ENCODE measurements around the gene RASL11A. TPM values are rescaled to one million over a fixed set of nuclear protein-coding genes. Genes with fewer than 3 reads are reported as not detected.

RASL11A gene
- total and polyA plus RNA-seq, 2 of the 8 experiments (the other 6 are each of a cell fraction or from before 2014, with no cell fraction given) = 2.9 to 6.8 TPM

DNA sequence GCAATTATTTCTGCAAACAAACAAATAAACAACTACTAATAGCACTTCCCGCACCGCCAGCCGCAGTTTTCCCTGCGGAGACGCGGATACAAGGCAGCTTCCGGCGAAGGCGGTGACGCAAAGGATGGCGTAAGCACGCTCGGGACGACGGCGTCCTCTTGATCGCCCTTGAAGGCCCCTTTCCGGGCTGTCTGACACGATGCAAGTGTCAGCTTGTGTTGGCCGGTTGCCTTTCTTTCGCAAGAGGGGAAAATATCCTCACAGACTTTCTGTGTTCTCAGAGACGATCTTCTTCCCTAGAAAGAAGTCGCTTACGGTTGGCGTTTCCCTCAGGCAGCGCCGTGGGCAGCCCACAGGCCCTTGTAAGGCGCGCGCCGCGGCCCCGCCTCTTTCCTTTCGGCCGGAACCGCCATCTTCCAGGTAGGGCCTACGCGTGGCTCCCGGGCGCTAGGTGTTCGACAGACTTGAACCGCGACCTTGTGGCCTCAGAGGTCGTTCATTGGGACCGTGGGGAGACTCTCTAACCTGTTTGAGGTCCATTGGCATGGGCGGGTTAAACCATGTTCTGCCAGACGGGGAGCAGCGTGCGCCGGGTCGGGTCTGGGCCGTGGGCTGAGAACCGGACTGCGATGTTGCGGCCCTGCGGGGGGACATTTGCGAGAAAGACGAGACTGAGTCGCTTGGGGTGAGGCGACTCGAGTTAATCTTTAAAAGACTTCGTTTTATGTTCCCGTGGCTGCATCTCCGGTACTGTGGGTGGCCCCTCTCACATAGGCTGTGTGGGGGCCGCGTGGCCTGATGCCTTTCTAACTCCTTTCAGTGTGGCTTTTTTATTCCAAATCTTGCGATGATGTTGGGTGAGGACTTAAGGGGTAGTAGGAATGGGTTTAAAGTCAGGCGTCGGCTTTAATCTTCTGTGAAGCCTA, 19.2 kb upstream of the RASL11A start, which contains the start of gene RPL21 (continued):
- TF ChIP-seq, protein P1, sequence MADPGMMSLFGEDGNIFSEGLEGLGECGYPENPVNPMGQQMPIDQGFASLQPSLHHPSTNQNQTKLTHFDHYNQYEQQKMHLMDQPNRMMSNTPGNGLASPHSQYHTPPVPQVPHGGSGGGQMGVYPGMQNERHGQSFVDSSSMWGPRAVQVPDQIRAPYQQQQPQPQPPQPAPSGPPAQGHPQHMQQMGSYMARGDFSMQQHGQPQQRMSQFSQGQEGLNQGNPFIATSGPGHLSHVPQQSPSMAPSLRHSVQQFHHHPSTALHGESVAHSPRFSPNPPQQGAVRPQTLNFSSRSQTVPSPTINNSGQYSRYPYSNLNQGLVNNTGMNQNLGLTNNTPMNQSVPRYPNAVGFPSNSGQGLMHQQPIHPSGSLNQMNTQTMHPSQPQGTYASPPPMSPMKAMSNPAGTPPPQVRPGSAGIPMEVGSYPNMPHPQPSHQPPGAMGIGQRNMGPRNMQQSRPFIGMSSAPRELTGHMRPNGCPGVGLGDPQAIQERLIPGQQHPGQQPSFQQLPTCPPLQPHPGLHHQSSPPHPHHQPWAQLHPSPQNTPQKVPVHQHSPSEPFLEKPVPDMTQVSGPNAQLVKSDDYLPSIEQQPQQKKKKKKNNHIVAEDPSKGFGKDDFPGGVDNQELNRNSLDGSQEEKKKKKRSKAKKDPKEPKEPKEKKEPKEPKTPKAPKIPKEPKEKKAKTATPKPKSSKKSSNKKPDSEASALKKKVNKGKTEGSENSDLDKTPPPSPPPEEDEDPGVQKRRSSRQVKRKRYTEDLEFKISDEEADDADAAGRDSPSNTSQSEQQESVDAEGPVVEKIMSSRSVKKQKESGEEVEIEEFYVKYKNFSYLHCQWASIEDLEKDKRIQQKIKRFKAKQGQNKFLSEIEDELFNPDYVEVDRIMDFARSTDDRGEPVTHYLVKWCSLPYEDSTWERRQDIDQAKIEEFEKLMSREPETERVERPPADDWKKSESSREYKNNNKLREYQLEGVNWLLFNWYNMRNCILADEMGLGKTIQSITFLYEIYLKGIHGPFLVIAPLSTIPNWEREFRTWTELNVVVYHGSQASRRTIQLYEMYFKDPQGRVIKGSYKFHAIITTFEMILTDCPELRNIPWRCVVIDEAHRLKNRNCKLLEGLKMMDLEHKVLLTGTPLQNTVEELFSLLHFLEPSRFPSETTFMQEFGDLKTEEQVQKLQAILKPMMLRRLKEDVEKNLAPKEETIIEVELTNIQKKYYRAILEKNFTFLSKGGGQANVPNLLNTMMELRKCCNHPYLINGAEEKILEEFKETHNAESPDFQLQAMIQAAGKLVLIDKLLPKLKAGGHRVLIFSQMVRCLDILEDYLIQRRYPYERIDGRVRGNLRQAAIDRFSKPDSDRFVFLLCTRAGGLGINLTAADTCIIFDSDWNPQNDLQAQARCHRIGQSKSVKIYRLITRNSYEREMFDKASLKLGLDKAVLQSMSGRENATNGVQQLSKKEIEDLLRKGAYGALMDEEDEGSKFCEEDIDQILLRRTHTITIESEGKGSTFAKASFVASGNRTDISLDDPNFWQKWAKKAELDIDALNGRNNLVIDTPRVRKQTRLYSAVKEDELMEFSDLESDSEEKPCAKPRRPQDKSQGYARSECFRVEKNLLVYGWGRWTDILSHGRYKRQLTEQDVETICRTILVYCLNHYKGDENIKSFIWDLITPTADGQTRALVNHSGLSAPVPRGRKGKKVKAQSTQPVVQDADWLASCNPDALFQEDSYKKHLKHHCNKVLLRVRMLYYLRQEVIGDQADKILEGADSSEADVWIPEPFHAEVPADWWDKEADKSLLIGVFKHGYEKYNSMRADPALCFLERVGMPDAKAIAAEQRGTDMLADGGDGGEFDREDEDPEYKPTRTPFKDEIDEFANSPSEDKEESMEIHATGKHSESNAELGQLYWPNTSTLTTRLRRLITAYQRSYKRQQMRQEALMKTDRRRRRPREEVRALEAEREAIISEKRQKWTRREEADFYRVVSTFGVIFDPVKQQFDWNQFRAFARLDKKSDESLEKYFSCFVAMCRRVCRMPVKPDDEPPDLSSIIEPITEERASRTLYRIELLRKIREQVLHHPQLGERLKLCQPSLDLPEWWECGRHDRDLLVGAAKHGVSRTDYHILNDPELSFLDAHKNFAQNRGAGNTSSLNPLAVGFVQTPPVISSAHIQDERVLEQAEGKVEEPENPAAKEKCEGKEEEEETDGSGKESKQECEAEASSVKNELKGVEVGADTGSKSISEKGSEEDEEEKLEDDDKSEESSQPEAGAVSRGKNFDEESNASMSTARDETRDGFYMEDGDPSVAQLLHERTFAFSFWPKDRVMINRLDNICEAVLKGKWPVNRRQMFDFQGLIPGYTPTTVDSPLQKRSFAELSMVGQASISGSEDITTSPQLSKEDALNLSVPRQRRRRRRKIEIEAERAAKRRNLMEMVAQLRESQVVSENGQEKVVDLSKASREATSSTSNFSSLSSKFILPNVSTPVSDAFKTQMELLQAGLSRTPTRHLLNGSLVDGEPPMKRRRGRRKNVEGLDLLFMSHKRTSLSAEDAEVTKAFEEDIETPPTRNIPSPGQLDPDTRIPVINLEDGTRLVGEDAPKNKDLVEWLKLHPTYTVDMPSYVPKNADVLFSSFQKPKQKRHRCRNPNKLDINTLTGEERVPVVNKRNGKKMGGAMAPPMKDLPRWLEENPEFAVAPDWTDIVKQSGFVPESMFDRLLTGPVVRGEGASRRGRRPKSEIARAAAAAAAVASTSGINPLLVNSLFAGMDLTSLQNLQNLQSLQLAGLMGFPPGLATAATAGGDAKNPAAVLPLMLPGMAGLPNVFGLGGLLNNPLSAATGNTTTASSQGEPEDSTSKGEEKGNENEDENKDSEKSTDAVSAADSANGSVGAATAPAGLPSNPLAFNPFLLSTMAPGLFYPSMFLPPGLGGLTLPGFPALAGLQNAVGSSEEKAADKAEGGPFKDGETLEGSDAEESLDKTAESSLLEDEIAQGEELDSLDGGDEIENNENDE (IDR thresholded peaks at IDR 0.05; ENCODE audit: insufficient replicate concordance, low read length) = no peak
- TF ChIP-seq RXRA (IDR thresholded peaks at IDR 0.05; ENCODE audit: insufficient read depth, low read depth, low read length) (no peak), NRF1 (IDR thresholded peaks at IDR 0.05; ENCODE audit: low read depth, low read length) (no peak), EZH2 (IDR thresholded peaks at IDR 0.05; ENCODE audit: low read depth, low read length, severe bottlenecking) (no peak), SAP30 (IDR thresholded peaks at IDR 0.05; ENCODE audit: insufficient read depth, insufficient replicate concordance, low read length) (no peak), CBX8 (IDR thresholded peaks at IDR 0.05; ENCODE audit: borderline replicate concordance, low read depth, low read length) (no peak), ZNF274 (IDR thresholded peaks at IDR 0.05; ENCODE audit: borderline replicate concordance, extremely low read depth, low read length) (no peak), KDM1A (IDR thresholded peaks at IDR 0.05; ENCODE audit: borderline replicate concordance, low read length) (no peak), CTBP2 (IDR thresholded peaks at IDR 0.05; ENCODE audit: borderline replicate concordance, insufficient read depth, insufficient read length, low read length) (no peak)

All from H1 (cell line).